Stimulated activated CD4-positive, alpha-beta T cell treated with anti-CD3 and anti-CD28 coated beads, Interleukin-12 subunit alpha, Interleukin-12 subunit beta, amount 100 ng/mL, for 48 hours (primary cell): ENCODE results near the gene HMGCR.
"Not testable (repeated sequence)": the region's sequence is repeated elsewhere in the genome, so short reads cannot be mapped to it uniquely, and the experiment has no call there.

Source experiments
- DNase-seq, 3 donors: peaks; one replicate each; pipeline ENCODE4 v3.0.0-alpha.2; 2020; ENCODE audit warnings: low read depth in 2 of 3, low spot score in 1 of 3

Gene HMGCR

GRCh38 chr5:75336615-75337336 is at the start of gene HMGCR:
TSS of gene HMGCR (plus strand) at chr5:75337220. CDS start at chr5:75342606, 5,386 bp downstream.
- peak; percentile 93 to 98 (median 94) for DNase-seq

- not testable (repeated sequence) for DNase-seq
Measured at GRCh38 chr5:75291844-75292243, 45.2 kb upstream of the HMGCR start.

- no peak for DNase-seq
Measured at GRCh38 chr5:75300084-75300483, 36.9 kb upstream of the HMGCR start.

GRCh38 chr5:75303419-75303818 is 33.6 kb upstream of the HMGCR start:
- DNase-seq: no peak

GRCh38 chr5:75304486-75304885 is 32.5 kb upstream of the HMGCR start:
- not testable (repeated sequence) for DNase-seq

GRCh38 chr5:75306746-75307145 is 30.3 kb upstream of the HMGCR start:
- DNase-seq: no peak

GRCh38 chr5:75310212-75310611 is 26.8 kb upstream of the HMGCR start:
- no peak for DNase-seq

- DNase-seq: not testable (repeated sequence)
Measured at GRCh38 chr5:75319148-75319547, 17.9 kb upstream of the HMGCR start.

GRCh38 chr5:75319638-75320037 is 17.4 kb upstream of the HMGCR start:
- no peak for DNase-seq

- no peak for DNase-seq
Measured at GRCh38 chr5:75320371-75320770, 16.6 kb upstream of the HMGCR start.

GRCh38 chr5:75322066-75322465 is 15.0 kb upstream of the HMGCR start:
- DNase-seq: no peak

- peak; percentile 34 to 35 (median 34) for DNase-seq
Measured at GRCh38 chr5:75324791-75325190, 12.2 kb upstream of the HMGCR start.

GRCh38 chr5:75325242-75325641 is 11.8 kb upstream of the HMGCR start:
- DNase-seq: no peak

- no peak for DNase-seq
Measured at GRCh38 chr5:75330404-75330803, 6.6 kb upstream of the HMGCR start.

GRCh38 chr5:75331095-75332090 is 5.6 kb upstream of the HMGCR start:
- DNase-seq: no peak

GRCh38 chr5:75333759-75334158 is 3.3 kb upstream of the HMGCR start:
- not testable (repeated sequence) for DNase-seq

- DNase-seq: not testable (repeated sequence)
Measured at GRCh38 chr5:75334413-75334812, 2.6 kb upstream of the HMGCR start.

GRCh38 chr5:75335486-75335885 is 1.5 kb upstream of the HMGCR start:
- no peak for DNase-seq

- DNase-seq: no peak
Measured at GRCh38 chr5:75335952-75336614, 937 bp upstream of the HMGCR start.

- peak; percentile 4 to 28 (median 15) for DNase-seq
Measured at GRCh38 chr5:75337366-75338021, 474 bp downstream of the HMGCR start.

- DNase-seq: no peak
Measured at GRCh38 chr5:75338408-75338807, 1.4 kb downstream of the HMGCR start.
